K562 (cell line): Measurements from ENCODE around the gene PRCC. TPM values are rescaled to one million over a fixed set of nuclear protein-coding genes. Genes with fewer than 3 reads are reported as not detected.

ENCODE experiments used
- ATAC-seq: fragments of 200-7000 bp; cut with Tn5 transposase; 3 replicates; pipeline ENCODE4 v1.9.1; 2020; ENCODE audit warnings: moderate library complexity
- BruUV-seq: library from RNA; stranded (reverse); fragments of 400-500 nt; replicated peaks from 2 replicates; lab custom pipeline; 2021; lab: Mats Ljungman, UMichigan
- CTCF ChIA-PET: fragments of 300-600 bp; formaldehyde crosslinking; extraction: SDS; loops from one replicate; lab custom pipeline; 2021; ENCODE audit warnings: low intra/inter-chr PET ratio; lab: Yijun Ruan, JAX
- POLR2A ChIA-PET: fragments of 300-600, 350-650 bp; sonication (Branson Sonifier 250); formaldehyde crosslinking; extraction: SDS; loops from one replicate; lab custom pipeline; 2021; ENCODE audit warnings: antibody characterized with exemption, inconsistent platforms; lab: Yijun Ruan, JAX
- DNase-seq, 4 experiments: peaks; one replicate each; pipeline versions ENCODE4 v3.0.0 to v3.0.0-alpha.2; 2011 to 2018; ENCODE audit warnings: low spot score in 3 of 4, mixed read lengths in 3 of 4; ENCODE audit errors: extremely low read depth in 1 of 4
- FAIRE-seq: peaks from 2 replicates; lab custom pipeline; 2011; peaks lifted over from hg19 to GRCh38; lab: Jason Lieb, UNC
- H2AFZ ChIP-seq: 2 replicates; pipeline ENCODE4 v1.6.0; 2011; ENCODE audit warnings: low read depth, low read length, control low read depth, inconsistent platforms
- H3K27ac ChIP-seq: fragments of 200-600 bp; 3 replicates; pipeline ENCODE4 v1.8.0; 2011; ENCODE audit warnings: low read depth, mild to moderate bottlenecking, control low read depth, inconsistent platforms, low read length, moderate library complexity, mixed read lengths; ENCODE audit errors: extremely low read depth
- H3K27me3 ChIP-seq, 2 experiments: fragments of 300-600 bp in 1 of 2; 2 replicates in 1 of 2; 3 replicates in 1 of 2; pipeline versions ENCODE4 v1.6.0 to v1.8.0; 2011; ENCODE audit warnings: inconsistent platforms in 2 of 2, low read length in 2 of 2, mild to moderate bottlenecking in 1 of 2, mixed read lengths in 1 of 2, moderate library complexity in 1 of 2; ENCODE audit not compliant: control insufficient read depth in 2 of 2, insufficient read depth in 2 of 2
- H3K36me3 ChIP-seq: fragments of 300-600 bp; 3 replicates; pipeline ENCODE4 v1.8.0; 2011; ENCODE audit warnings: mild to moderate bottlenecking, low read length, inconsistent platforms; ENCODE audit not compliant: control insufficient read depth, insufficient read depth
- H3K4me1 ChIP-seq, 2 experiments: fragments of 200-600 bp in 1 of 2; replicated peaks in 1 of 2; 2 replicates in 1 of 2; 3 replicates in 1 of 2; pipeline versions ENCODE4 v1.5.1 to v1.8.0; 2011; ENCODE audit warnings: inconsistent platforms in 2 of 2, low read length in 2 of 2, mild to moderate bottlenecking in 1 of 2, mixed read lengths in 1 of 2, moderate library complexity in 1 of 2; ENCODE audit not compliant: control insufficient read depth in 2 of 2, insufficient read depth in 2 of 2
- H3K4me2 ChIP-seq: 2 replicates; pipeline ENCODE4 v1.6.1; 2011; ENCODE audit warnings: low read length, control low read depth, inconsistent platforms, mixed read lengths; ENCODE audit not compliant: insufficient read depth
- H3K4me3 ChIP-seq: fragments of 200-600 bp; sonication (generic), shearing (Covaris generic); 2 replicates; pipeline ENCODE4 v1.5.1; 2016; ENCODE audit warnings: control low read depth, inconsistent platforms
- H3K79me2 ChIP-seq: fragments of 200-600 bp; 3 replicates; pipeline ENCODE4 v1.8.0; 2011; ENCODE audit warnings: low read length, inconsistent platforms; ENCODE audit not compliant: control insufficient read depth, insufficient read depth
- H3K9ac ChIP-seq, 2 experiments: 2 replicates each; pipeline versions ENCODE4 v1.6.0 to v1.6.1; 2011; ENCODE audit warnings: low read depth in 2 of 2, low read length in 2 of 2, control low read depth in 1 of 2, inconsistent platforms in 1 of 2, mild to moderate bottlenecking in 1 of 2, mixed read lengths in 1 of 2; ENCODE audit not compliant: insufficient read depth in 1 of 2
- H3K9me1 ChIP-seq: one replicate; pipeline ENCODE4 v1.6.0; 2011; ENCODE audit warnings: inconsistent platforms, mild to moderate bottlenecking, low read length, moderate library complexity; ENCODE audit not compliant: control insufficient read depth, insufficient read depth
- H3K9me3 ChIP-seq: replicated peaks from 2 replicates; pipeline ENCODE4 v1.5.1; 2011; ENCODE audit warnings: low read depth, low read length, inconsistent platforms; ENCODE audit not compliant: control insufficient read depth, insufficient read depth
- H4K20me1 ChIP-seq: replicated peaks from 2 replicates; pipeline ENCODE4 v1.6.1; 2011; ENCODE audit warnings: low read length, inconsistent platforms, mixed read lengths; ENCODE audit not compliant: control insufficient read depth, insufficient read depth
- C11orf30 ChIP-seq: fragments of 450-650 bp; IDR thresholded peaks from 2 replicates; pipeline ENCODE4 v1.6.1; 2016; ENCODE audit warnings: low read depth, mild to moderate bottlenecking
- CBX3 ChIP-seq, 2 experiments: IDR thresholded peaks; 1 replicate in 1 of 2; 2 replicates in 1 of 2; pipeline ENCODE4 v1.6.1; 2012; ENCODE audit warnings: inconsistent platforms in 2 of 2, low read length in 2 of 2, borderline replicate concordance in 1 of 2, control low read depth in 1 of 2
- CLOCK ChIP-seq: fragments of 250-450 bp; sonication (Bioruptor Pico); IDR thresholded peaks from 2 replicates; pipeline ENCODE4 v1.4.0; 2020; ENCODE audit warnings: mild to moderate bottlenecking, moderate library complexity, borderline replicate concordance
- CREB3L1 ChIP-seq: fragments of 450-650 bp; IDR thresholded peaks from 2 replicates; pipeline ENCODE4 v1.6.1; 2014; ENCODE audit warnings: low read depth, mild to moderate bottlenecking, moderate library complexity, borderline replicate concordance
- E2F3 ChIP-seq: fragments of 250-450 bp; sonication (Bioruptor Pico); IDR thresholded peaks from 2 replicates; pipeline ENCODE4 v1.4.0; 2020; ENCODE audit warnings: mild to moderate bottlenecking
- POLR2G ChIP-seq: fragments of 200-400 bp; formaldehyde crosslinking; IDR thresholded peaks from 2 replicates; pipeline ENCODE4 v1.6.1; 2017; ENCODE audit warnings: low read depth, mild to moderate bottlenecking, antibody characterized with exemption, low read length, moderate library complexity
- ZNF316 ChIP-seq: fragments of 450-650 bp; IDR thresholded peaks from 2 replicates; pipeline ENCODE4 v1.6.1; 2016
- WGBS: fragments of 100-300 bp; shearing (Covaris generic); methylation state at CpG from one replicate; pipeline ENCODE4 v1.1.6; 2016; ENCODE audit warnings: low coverage, mixed read lengths; ENCODE audit not compliant: insufficient coverage; ENCODE audit errors: missing lambda C conversion rate; 5-methylcytosine and 5-hydroxymethylcytosine counted together
- in situ Hi-C: fragments of 300-500 bp; cut with MboI; formaldehyde crosslinking; loops from 4 replicates; pipeline ENCODE4 v1.15.0; 2018; ENCODE audit warnings: inconsistent platforms, mixed read lengths
- intact Hi-C: fragments of 100-400 bp; cut with micrococcal nuclease; formaldehyde crosslinking; loops from 2 replicates; pipeline ENCODE4 v1.14.2; 2022
- polyA plus RNA-seq, 8 experiments: library from polyadenylated mRNA; depleted of rRNA in 4 of 8; stranded (reverse) in 5 of 8; unstranded in 3 of 8; fragments of >200 nt; fragmentation: Nextera tagmentation in 2 of 8; fragmentation: Illumina TruSeq in 1 of 8; extraction: Ambion mirVana in 2 of 8; extraction: Trizol in 1 of 8; gene quantifications; 2 replicates each; pipeline versions ENCODE4 v1.2.1 to v1.2.3, GENCODE V29; 2011 to 2014; ENCODE audit warnings: inconsistent platforms in 1 of 8, missing spikeins in 1 of 8
- total RNA-seq, 7 experiments: library from RNA; depleted of rRNA in 6 of 7; stranded (reverse); fragments of >200 nt in 6 of 7; fragmentation: Illumina TruSeq in 2 of 7; extraction: Trizol in 2 of 7; gene quantifications; 2 replicates each; pipeline versions ENCODE4 v1.2.1 to v1.2.3, GENCODE V29; 2011 to 2021; ENCODE audit warnings: low replicate concordance in 1 of 7

PRCC gene
- total and polyA plus RNA-seq, 9 of the 15 experiments (the other 6 are each of a cell fraction or from before 2014, with no cell fraction given) = 23.9 to 201 (median 41.1) TPM

GRCh38 chr1:156788136-156788535 is 20.8 kb downstream of the PRCC start:
- Histone ChIP-seq H3K4me2 (no peak overlapping the region), H3K27ac (no peak overlapping the region), H4K20me1 (0 out of 2 replicates have a peak, but pooled peaks cover 4% of the 10 kb centered on the region), H3K4me1 (no peaks in the 10 kb centered on the region), H3K4me3 (no peak overlapping the region), H3K79me2 (peaks cover 23% of the 10 kb centered on the region; the same call in 2 of the 3 replicates), H3K36me3 (peaks cover 83% of the 10 kb centered on the region), H3K27me3 (no peaks in the 10 kb centered on the region), H2AFZ (no peak overlapping the region), H3K9me1 (no peaks in the 10 kb centered on the region), H3K9me3 (no peaks in the 10 kb centered on the region), H3K9ac (no peak overlapping the region)
- intact Hi-C loops = no loop called here
- CTCF ChIA-PET = no interaction called here
- DNase-seq = no peak
- in situ Hi-C loops = no loop called here
- POLR2A ChIA-PET = interaction anchor here (1.1 to 1.3 kb wide), 3 partner anchors 10 to 62 kb away, joined by 3 to 4 read pairs (median 4); no protein-coding TSS in a partner anchor
- ATAC-seq = no peak
- TF ChIP-seq E2F3 (CRISPR knock-in tag) (no peak), POLR2G (no peak)
- 88% methylated on average over 2 of the region's 2 CpGs for WGBS
- no TSS peak for BruUV-seq
- no peak for FAIRE-seq

GRCh38 chr1:156789621-156790318 is 22.4 kb downstream of the PRCC start:
- POLR2A ChIA-PET = interaction anchor here (0.6 to 1.6 kb wide), 8 partner anchors 10 to 49 kb away, joined by 3 to 7 read pairs (median 3); partner anchors contain the start of genes HDGF and MRPL24
- in situ Hi-C loops = no loop called here

More at GRCh38 chr1:156789621-156790318, 22.4 kb downstream of the PRCC start:
- Histone ChIP-seq H3K9me1 (no peaks in the 10 kb centered on the region), H2AFZ (no peak overlapping the region), H3K4me1 (no peaks in the 10 kb centered on the region), H3K36me3 (peaks cover 88% of the 10 kb centered on the region), H3K9me3 (no peaks in the 10 kb centered on the region), H3K9ac (no peak overlapping the region), H3K4me2 (no peak overlapping the region), H4K20me1 (0 out of 2 replicates have a peak, but pooled peaks cover 4% of the 10 kb centered on the region), H3K4me3 (no peak overlapping the region), H3K79me2 (peaks cover 17% of the 10 kb centered on the region; the same call in 1 of the 3 replicates), H3K27me3 (no peaks in the 10 kb centered on the region), H3K27ac (no peak overlapping the region; the same call in 2 of the 3 replicates)
- CTCF ChIA-PET = no interaction called here
- no peak for DNase-seq
- BruUV-seq = TSS peak; percentile 22
- intact Hi-C loops = no loop called here
- 79% methylated on average over 4 of the region's 4 CpGs for WGBS
- ATAC-seq = no peak
- FAIRE-seq = no peak
- TF ChIP-seq C11orf30 (peak; percentile 49), ZNF316 (peak; percentile 66; the same call in 1 of the 2 replicates), CREB3L1 (no peak), CBX3 (IDR thresholded peaks at IDR 0.05; ENCODE audit: borderline replicate concordance in 1 of 2, low read length in 2 of 2) (no peak), CLOCK (no peak)
